ENCODE measurements around the gene TOP1. TPM values are rescaled to one million over a fixed set of nuclear protein-coding genes. Genes with fewer than 3 reads are reported as not detected.

TOP1 gene
- total RNA-seq, 1 experiment from 2014 or later = 144 TPM

GRCh38 chr20:41094353-41095055 is 65.9 kb downstream of the TOP1 start:
- Mint-ChIP-seq H3K4me1 (ENCODE audit: low read depth, unreplicated experiment) (no peaks in the 10 kb centered on the region), H3K4me3 (ENCODE audit: unreplicated experiment) (no peak overlapping the region), H3K27ac (ENCODE audit: unreplicated experiment) (no peak overlapping the region), H3K36me3 (ENCODE audit: insufficient read depth, unreplicated experiment) (peaks cover 93% of the 10 kb centered on the region), H3K27me3 (ENCODE audit: insufficient read depth, unreplicated experiment) (no peaks in the 10 kb centered on the region), H3K9me3 (ENCODE audit: unreplicated experiment) (no peaks in the 10 kb centered on the region)
- no peak overlapping the region for H3K4me3 ChIP-seq (ENCODE audit: low read depth, low read length)
- DNase-seq = no peak
- peaks cover 11% of the 10 kb centered on the region for H3K36me3 ChIP-seq (ENCODE audit: control insufficient read depth, insufficient read depth, low read length)
- H3K9me3 ChIP-seq = no peaks in the 10 kb centered on the region
- H3K4me1 ChIP-seq = no peaks in the 10 kb centered on the region
- ChIA-PET POLR2A (interaction anchor here (1.6 kb wide), 1 partner anchor 104 kb away, joined by 10 read pairs; no protein-coding TSS in a partner anchor), CTCF (interaction anchor here (0.6 to 2.5 kb wide), 15 partner anchors 8 to 246 kb away, joined by 3 to 140 read pairs (median 4); partner anchors contain the start of gene LPIN3)
- no TSS peak for BruUV-seq (replicated peaks)
- H3K27me3 ChIP-seq (replicated peaks; ENCODE audit: control insufficient read depth, insufficient read depth, low read length) = no peaks in the 10 kb centered on the region
- intact Hi-C loops (cut with micrococcal nuclease; ENCODE audit: unreplicated experiment) = loop anchor here (1.0 kb wide), 4 partner anchors 13 to 126 kb away; partner anchors contain the start of gene TOP1
- no peak for TF ChIP-seq CTCF (IDR thresholded peaks at IDR 0.05; ENCODE audit: insufficient read depth in 1 of 2, low read depth in 1 of 2, low read length in 1 of 2, severe bottlenecking in 1 of 2, unreplicated experiment in 1 of 2)

- BruUV-seq (replicated peaks) = no TSS peak
- CTCF ChIA-PET = interaction anchor here (0.6 to 2.5 kb wide), 16 partner anchors 9 to 245 kb away, joined by 3 to 140 read pairs (median 4); partner anchors contain the start of gene LPIN3
Observed at GRCh38 chr20:41095110-41095969, 66.7 kb downstream of the TOP1 start.

More at GRCh38 chr20:41095110-41095969, 66.7 kb downstream of the TOP1 start:
- DNase-seq = peak; percentile 66 to 75
- H3K4me3 Mint-ChIP-seq (ENCODE audit: unreplicated experiment) = no peak overlapping the region
- POLR2A ChIA-PET = interaction anchor here (1.6 kb wide), 1 partner anchor 105 kb away, joined by 10 read pairs; no protein-coding TSS in a partner anchor
- H3K27me3 ChIP-seq (replicated peaks; ENCODE audit: control insufficient read depth, insufficient read depth, low read length) = no peaks in the 10 kb centered on the region
- H3K27me3 Mint-ChIP-seq (ENCODE audit: insufficient read depth, unreplicated experiment) = no peaks in the 10 kb centered on the region
- H3K27ac Mint-ChIP-seq (ENCODE audit: unreplicated experiment) = no peak overlapping the region
- intact Hi-C loops (cut with micrococcal nuclease; ENCODE audit: unreplicated experiment) = loop anchor here (1.0 kb wide), 4 partner anchors 12 to 127 kb away; partner anchors contain the start of gene TOP1
- H3K4me3 ChIP-seq (ENCODE audit: low read depth, low read length) = no peak overlapping the region
- H3K9me3 ChIP-seq = no peaks in the 10 kb centered on the region
- no peaks in the 10 kb centered on the region for H3K9me3 Mint-ChIP-seq (ENCODE audit: unreplicated experiment)
- TF ChIP-seq CTCF (IDR thresholded peaks at IDR 0.05; ENCODE audit: insufficient read depth in 1 of 2, low read depth in 1 of 2, low read length in 1 of 2, severe bottlenecking in 1 of 2, unreplicated experiment in 1 of 2) = peak; percentile 98 to 99
- peaks cover 93% of the 10 kb centered on the region for H3K36me3 Mint-ChIP-seq (ENCODE audit: insufficient read depth, unreplicated experiment)
- H3K4me1 Mint-ChIP-seq (ENCODE audit: low read depth, unreplicated experiment) = no peaks in the 10 kb centered on the region
- H3K4me1 ChIP-seq = no peaks in the 10 kb centered on the region
- H3K36me3 ChIP-seq (ENCODE audit: control insufficient read depth, insufficient read depth, low read length) = peaks cover 13% of the 10 kb centered on the region
